Ectodermal cell (in vitro differentiated cells): ENCODE data around the gene EMILIN2.
"Not testable (repeated sequence)": the region's sequence is repeated elsewhere in the genome, so short reads cannot be mapped to it uniquely, and the experiment has no call there.

Source experiments
- H3K27ac ChIP-seq: 2 replicates; pipeline ENCODE4 v1.7.0; 2013; ENCODE audit warnings: mild to moderate bottlenecking, low read depth, low read length; ENCODE audit not compliant: insufficient read depth, poor library complexity, severe bottlenecking
- H3K27me3 ChIP-seq: 2 replicates; pipeline ENCODE4 v1.7.0; 2013; ENCODE audit warnings: mild to moderate bottlenecking, low read length; ENCODE audit not compliant: insufficient read depth, control insufficient read depth, poor library complexity, severe bottlenecking
- H3K36me3 ChIP-seq: one replicate; pipeline ENCODE4 v1.7.0; 2013; ENCODE audit warnings: low read length; ENCODE audit not compliant: control insufficient read depth, insufficient read depth
- H3K4me1 ChIP-seq: one replicate; pipeline ENCODE4 v1.7.0; 2013; ENCODE audit warnings: low read length; ENCODE audit not compliant: control insufficient read depth, insufficient read depth
- H3K4me3 ChIP-seq: 2 replicates; pipeline ENCODE4 v1.7.0; 2013; ENCODE audit warnings: low read depth, low read length, control low read depth; ENCODE audit not compliant: insufficient read depth
- H3K9me3 ChIP-seq: 2 replicates; pipeline ENCODE4 v1.7.0; 2013; ENCODE audit warnings: mild to moderate bottlenecking, low read length, moderate library complexity; ENCODE audit not compliant: control insufficient read depth
- WGBS, 2 experiments: methylation state at CpG; one replicate each; pipeline ENCODE4 v1.1.7; 2013; ENCODE audit warnings: missing lambda C conversion rate in 2 of 2; 5-methylcytosine and 5-hydroxymethylcytosine counted together

The EMILIN2 gene

GRCh38 chr18:2822213-2822921, 24.4 kb upstream of the EMILIN2 start:
- H3K27me3 ChIP-seq = no peaks in the 10 kb centered on the region
- H3K9me3 ChIP-seq = no peaks in the 10 kb centered on the region
- WGBS, 2 experiments = 97% methylated on average over 4 to 5 of the region's 6 CpGs
- no peak overlapping the region for H3K27ac ChIP-seq
- no peak overlapping the region for H3K4me3 ChIP-seq
- H3K4me1 ChIP-seq = no peaks in the 10 kb centered on the region
- no peaks in the 10 kb centered on the region for H3K36me3 ChIP-seq

GRCh38 chr18:2823202-2823601, 23.6 kb upstream of the EMILIN2 start:
- H3K27ac ChIP-seq = no peak overlapping the region
- no peak overlapping the region for H3K4me3 ChIP-seq
- no peaks in the 10 kb centered on the region for H3K9me3 ChIP-seq
- H3K36me3 ChIP-seq = no peaks in the 10 kb centered on the region
- 83 to 95% methylated on average over 2 of the region's 2 CpGs for WGBS, 2 experiments
- no peaks in the 10 kb centered on the region for H3K4me1 ChIP-seq
- H3K27me3 ChIP-seq = no peaks in the 10 kb centered on the region

GRCh38 chr18:2823966-2824365, 22.8 kb upstream of the EMILIN2 start:
- Histone ChIP-seq H3K4me1 (no peaks in the 10 kb centered on the region), H3K9me3 (no peaks in the 10 kb centered on the region), H3K27ac (no peak overlapping the region), H3K27me3 (no peaks in the 10 kb centered on the region), H3K4me3 (no peak overlapping the region), H3K36me3 (no peaks in the 10 kb centered on the region)
- 93 to 96% methylated on average over 1 to 2 of the region's 2 CpGs for WGBS, 2 experiments

- no peaks in the 10 kb centered on the region for H3K9me3 ChIP-seq
- H3K36me3 ChIP-seq = no peaks in the 10 kb centered on the region
- H3K27me3 ChIP-seq = no peaks in the 10 kb centered on the region
- H3K4me1 ChIP-seq = no peaks in the 10 kb centered on the region
- 96 to 98% methylated on average over 5 of the region's 5 CpGs for WGBS, 2 experiments
- H3K4me3 ChIP-seq = no peak overlapping the region
- no peak overlapping the region for H3K27ac ChIP-seq
Measured at GRCh38 chr18:2824865-2825264, 21.9 kb upstream of the EMILIN2 start.

- Histone ChIP-seq H3K4me3 (no peak overlapping the region), H3K4me1 (no peaks in the 10 kb centered on the region), H3K9me3 (no peaks in the 10 kb centered on the region), H3K27me3 (no peaks in the 10 kb centered on the region), H3K27ac (no peak overlapping the region), H3K36me3 (no peaks in the 10 kb centered on the region)
- 89 to 96% methylated on average over 3 of the region's 3 CpGs for WGBS, 2 experiments
Measured at GRCh38 chr18:2825613-2826175, 21.1 kb upstream of the EMILIN2 start.

- no peak overlapping the region for H3K4me3 ChIP-seq
- no peaks in the 10 kb centered on the region for H3K36me3 ChIP-seq
- H3K27ac ChIP-seq = no peak overlapping the region
- no peaks in the 10 kb centered on the region for H3K27me3 ChIP-seq
- no peaks in the 10 kb centered on the region for H3K9me3 ChIP-seq
- no peaks in the 10 kb centered on the region for H3K4me1 ChIP-seq
- 83 to 85% methylated on average over 10 of the region's 10 CpGs for WGBS, 2 experiments
Measured at GRCh38 chr18:2826581-2826980, 20.2 kb upstream of the EMILIN2 start.

- Histone ChIP-seq H3K27ac (no peak overlapping the region), H3K9me3 (no peaks in the 10 kb centered on the region), H3K36me3 (no peaks in the 10 kb centered on the region), H3K4me1 (no peaks in the 10 kb centered on the region), H3K4me3 (no peak overlapping the region), H3K27me3 (no peaks in the 10 kb centered on the region)
- WGBS, 2 experiments = 83 to 93% methylated on average over 4 to 5 of the region's 5 CpGs
Measured at GRCh38 chr18:2827061-2827460, 19.7 kb upstream of the EMILIN2 start.

- H3K27me3 ChIP-seq, H3K9me3 ChIP-seq, H3K27ac ChIP-seq, H3K4me3 ChIP-seq, H3K4me1 ChIP-seq, H3K36me3 ChIP-seq: not testable (repeated sequence)
- 92 to 96% methylated on average over 3 of the region's 3 CpGs for WGBS, 2 experiments
Measured at GRCh38 chr18:2836118-2836517, 10.7 kb upstream of the EMILIN2 start.

GRCh38 chr18:2837290-2837689, 9.5 kb upstream of the EMILIN2 start:
- H3K27ac ChIP-seq, H3K4me3 ChIP-seq, H3K9me3 ChIP-seq, H3K27me3 ChIP-seq, H3K36me3 ChIP-seq, H3K4me1 ChIP-seq: not testable (repeated sequence)

GRCh38 chr18:2839202-2839601, 7.6 kb upstream of the EMILIN2 start:
- H3K9me3 ChIP-seq = no peaks in the 10 kb centered on the region
- H3K36me3 ChIP-seq = no peaks in the 10 kb centered on the region
- no peak overlapping the region for H3K27ac ChIP-seq
- 96 to 97% methylated on average over 8 of the region's 8 CpGs for WGBS, 2 experiments
- H3K4me3 ChIP-seq = no peak overlapping the region
- no peaks in the 10 kb centered on the region for H3K4me1 ChIP-seq
- H3K27me3 ChIP-seq = peaks cover 6% of the 10 kb centered on the region
